ENCODE data around the gene CHSY1. TPM values are rescaled to one million over a fixed set of nuclear protein-coding genes. Genes with fewer than 3 reads are reported as not detected.

The CHSY1 gene
- total and polyA plus RNA-seq, 2 of the 4 experiments (the other 2 are of a cell fraction), result 40.9 to 53.2 TPM

GRCh38 chr15:101250341-101250831, 1.5 kb downstream of the CHSY1 start:
- Histone ChIP-seq H3K18ac (ENCODE audit: low read depth, low read length) (peak overlapping the region; percentile 66), H3K4me3 (ENCODE audit: insufficient read depth, low read depth, low read length) (peak overlapping the region; percentile 100), H3K9me3 (ENCODE audit: control insufficient read depth, insufficient read depth, low read length) (no peaks in the 10 kb centered on the region), H4K91ac (ENCODE audit: insufficient read depth, low read depth, low read length) (0 out of 2 replicates have a peak overlapping the region, but pooled peaks have one; percentile 0), H3K4ac (ENCODE audit: low read depth, low read length) (peak overlapping the region; percentile 77), H4K5ac (ENCODE audit: low read depth, low read length) (peak overlapping the region; percentile 42; the same call in 1 of the 2 replicates), H4K20me1 (ENCODE audit: insufficient read depth, low read length) (peaks cover 55% of the 10 kb centered on the region), H2BK20ac (ENCODE audit: low read depth, low read length) (no peak overlapping the region), H4K8ac (ENCODE audit: low read depth in 2 of 2, low read length in 2 of 2) (peak overlapping the region in 1 of 2 experiments; percentile 48; a peak in 1 of 4 replicates), H3K56ac (ENCODE audit: extremely low read depth, insufficient read depth, low read length) (peak overlapping the region; percentile 79), H3K23ac (ENCODE audit: low read depth, low read length) (peak overlapping the region; percentile 95), H2BK15ac (ENCODE audit: low read depth, low read length) (no peak overlapping the region), H2AK9ac (replicated peaks; ENCODE audit: low read depth, low read length, poor library complexity) (peak overlapping the region; percentile 39), H3K4me1 (ENCODE audit: control insufficient read depth, insufficient read depth, low read length) (peaks cover 15% of the 10 kb centered on the region), H2BK5ac (ENCODE audit: low read depth, low read length, poor library complexity, severe bottlenecking) (peak overlapping the region; percentile 68), H3K9me1 (ENCODE audit: insufficient read depth, low read length) (peaks cover 10% of the 10 kb centered on the region; the same call in 1 of the 2 replicates), H3K9ac (ENCODE audit: low read depth, low read length) (peak overlapping the region; percentile 94), H3K4me2 (ENCODE audit: low read depth, low read length) (peak overlapping the region; percentile 100), H3K14ac (replicated peaks; ENCODE audit: low read depth, low read length) (peak overlapping the region; percentile 69), H3K36me3 (ENCODE audit: control insufficient read depth, insufficient read depth, low read length) (peaks cover 13% of the 10 kb centered on the region), H2AK5ac (ENCODE audit: low read depth, low read length) (no peak overlapping the region), H2BK120ac (ENCODE audit: low read depth, low read length) (peak overlapping the region; percentile 13; the same call in 1 of the 2 replicates), H3K27ac (ENCODE audit: insufficient read depth, low read length) (peak overlapping the region; percentile 82), H2AFZ (replicated peaks; ENCODE audit: low read length, poor library complexity) (peak overlapping the region; percentile 45), H3K79me1 (ENCODE audit: low read depth in 1 of 2, low read length in 2 of 2) (peaks cover 0 to 44% of the 10 kb centered on the region in 2 experiments; a peak in 2 of 4 replicates), H3K27me3 (ENCODE audit: control insufficient read depth, insufficient read depth, low read length) (no peaks in the 10 kb centered on the region)
- BruUV-seq (replicated peaks), result no TSS peak
- no peak for TF ChIP-seq RCOR1 (IDR thresholded peaks at IDR 0.05; ENCODE audit: insufficient replicate concordance, low read length)
- TF ChIP-seq FOS (IDR thresholded peaks at IDR 0.05; ENCODE audit: low read depth, low read length), result peak; percentile 32; the same call in 1 of the 2 replicates
- TF ChIP-seq CHD1 (IDR thresholded peaks at IDR 0.05; ENCODE audit: low read depth, low read length), result peak; percentile 46; the same call in 1 of the 2 replicates
- TF ChIP-seq POLR2A (IDR thresholded peaks at IDR 0.05; ENCODE audit: low read depth, low read length), result peak; percentile 25; the same call in 1 of the 2 replicates
- TF ChIP-seq MAFK (IDR thresholded peaks at IDR 0.05; ENCODE audit: low read depth, low read length), result no peak
- no peak for TF ChIP-seq BHLHE40 (IDR thresholded peaks at IDR 0.05; ENCODE audit: low read depth, low read length)
- intact Hi-C loops (cut with micrococcal nuclease), result loop anchor here (1.0 to 2.0 kb wide), 4 partner anchors 44 to 128 kb away; no protein-coding TSS in a partner anchor
- ATAC-seq (ENCODE audit: low read depth) (peak; percentile 2; the same call in 1 of the 2 replicates), DNase-seq (peak; percentile 78)
- WGBS, 2 experiments (ENCODE audit: extremely low coverage in 2 of 2, insufficient read length in 1 of 2), result no CpG with 5 or more reads among the region's 6 CpGs
- dilution Hi-C loops (cut with HindIII; ENCODE audit: low sequenced_read_pairs, unreplicated experiment), result no loop called here
- in situ Hi-C loops (cut with MboI; ENCODE audit: low sequenced_read_pairs), result loop anchor here (25.0 kb wide), 2 partner anchors 338 to 538 kb away; partner anchors contain the start of gene LRRK1
- ChIA-PET CTCF (interaction anchor here (0.6 kb wide), 1 partner anchor 1170 kb away, joined by 3 read pairs; no protein-coding TSS in a partner anchor), POLR2A (ENCODE audit: unreplicated experiment) (no interaction called here)
